AG08395 (cell line): ENCODE data around the gene AGAP1.

Source experiments
- DNase-seq: peaks from one replicate; pipeline ENCODE4 v3.0.0; 2012; ENCODE audit warnings: mixed read lengths, low spot score

AGAP1 gene

GRCh38 chr2:235811446-235812184 is 317.8 kb downstream of the AGAP1 start:
- no peak for DNase-seq

- DNase-seq = no peak
Observed at GRCh38 chr2:235812185-235812665, 318.4 kb downstream of the AGAP1 start.

GRCh38 chr2:235813398-235813797 is 319.6 kb downstream of the AGAP1 start:
- no peak for DNase-seq

DNA sequence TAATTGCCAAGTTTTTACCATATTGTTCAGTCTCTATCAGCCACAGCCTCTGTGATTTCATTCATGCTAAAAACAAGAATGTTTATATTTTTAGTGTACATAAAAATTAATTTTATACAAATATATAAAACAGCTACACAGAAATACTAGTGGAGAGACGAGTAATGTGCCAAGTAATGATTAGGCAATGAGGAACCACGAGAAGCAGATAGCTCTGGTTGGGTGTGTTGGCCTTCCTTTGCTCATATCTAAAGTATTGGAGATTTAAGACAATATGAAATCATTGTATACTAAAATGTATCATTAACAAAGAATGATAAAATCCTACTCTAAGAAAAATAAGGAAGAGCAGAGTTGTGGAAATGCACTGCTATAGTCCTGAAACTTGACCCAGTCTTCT is 326.7 kb downstream of the AGAP1 start:
- no peak for DNase-seq

DNA sequence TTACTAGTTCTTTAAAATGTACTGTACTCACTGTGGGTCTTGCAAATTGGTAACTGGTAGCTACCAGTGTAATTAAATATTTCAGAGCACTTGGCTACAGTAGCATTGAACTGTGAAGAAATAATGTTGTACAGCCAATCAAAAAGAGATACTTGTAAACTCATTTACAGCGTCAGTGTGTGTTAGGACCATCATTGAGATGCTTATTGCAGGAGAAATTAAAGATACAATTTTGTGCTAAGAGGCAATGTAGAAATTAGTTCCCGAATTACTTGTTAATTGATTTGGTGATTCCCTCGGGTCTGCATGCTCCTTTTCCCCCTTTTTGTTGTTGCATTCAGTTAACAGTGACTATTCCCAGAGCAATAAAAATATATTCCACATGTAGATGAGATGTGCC is 330.5 kb downstream of the AGAP1 start:
- DNase-seq = no peak

GRCh38 chr2:235825946-235826345 is 332.1 kb downstream of the AGAP1 start:
- DNase-seq = no peak

DNA sequence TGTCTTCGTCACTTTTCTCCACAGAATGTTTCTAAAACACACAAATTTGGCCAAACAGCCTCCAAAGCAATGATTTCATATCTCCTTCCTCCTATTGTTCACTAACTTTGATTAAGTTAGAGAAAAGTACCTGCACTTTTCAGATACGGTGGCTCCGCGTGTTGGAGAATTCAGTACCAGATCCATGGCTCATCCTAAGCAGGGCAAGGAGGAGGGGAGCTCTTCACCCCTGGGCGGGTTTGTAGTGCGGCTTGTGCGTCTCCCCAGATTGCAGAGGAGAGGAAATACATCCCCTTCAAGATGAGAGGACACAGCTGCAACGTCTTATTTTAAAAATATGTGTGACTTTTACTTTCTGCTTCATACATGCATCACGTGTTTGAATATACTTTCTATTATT is 333.0 kb downstream of the AGAP1 start:
- DNase-seq = no peak

GRCh38 chr2:235827585-235827992 is 333.7 kb downstream of the AGAP1 start:
- DNase-seq = no peak

- DNase-seq = no peak
Observed at GRCh38 chr2:235829726-235830125, 335.9 kb downstream of the AGAP1 start.

DNA sequence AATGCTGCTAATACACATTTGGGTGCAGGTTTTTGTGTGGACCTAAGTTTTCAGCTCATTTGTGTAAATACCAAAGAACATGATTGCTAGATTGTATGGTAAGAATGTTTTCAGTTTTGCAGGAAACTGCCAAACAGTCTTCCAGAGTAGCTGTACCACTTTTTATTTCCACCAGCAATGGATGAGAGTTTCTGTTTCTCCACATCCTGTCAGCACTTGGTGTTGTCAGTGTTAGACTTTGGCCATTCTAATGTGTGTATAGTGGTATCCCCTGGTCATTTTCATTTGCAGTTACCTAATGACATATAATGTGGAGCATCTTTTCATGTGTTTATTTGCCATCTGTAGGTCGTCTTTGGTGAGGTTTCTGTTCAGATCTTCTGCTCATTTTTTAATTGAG is 337.9 kb downstream of the AGAP1 start:
- DNase-seq = no peak

- DNase-seq = no peak
Observed at GRCh38 chr2:235832941-235833340, 339.1 kb downstream of the AGAP1 start.

DNA sequence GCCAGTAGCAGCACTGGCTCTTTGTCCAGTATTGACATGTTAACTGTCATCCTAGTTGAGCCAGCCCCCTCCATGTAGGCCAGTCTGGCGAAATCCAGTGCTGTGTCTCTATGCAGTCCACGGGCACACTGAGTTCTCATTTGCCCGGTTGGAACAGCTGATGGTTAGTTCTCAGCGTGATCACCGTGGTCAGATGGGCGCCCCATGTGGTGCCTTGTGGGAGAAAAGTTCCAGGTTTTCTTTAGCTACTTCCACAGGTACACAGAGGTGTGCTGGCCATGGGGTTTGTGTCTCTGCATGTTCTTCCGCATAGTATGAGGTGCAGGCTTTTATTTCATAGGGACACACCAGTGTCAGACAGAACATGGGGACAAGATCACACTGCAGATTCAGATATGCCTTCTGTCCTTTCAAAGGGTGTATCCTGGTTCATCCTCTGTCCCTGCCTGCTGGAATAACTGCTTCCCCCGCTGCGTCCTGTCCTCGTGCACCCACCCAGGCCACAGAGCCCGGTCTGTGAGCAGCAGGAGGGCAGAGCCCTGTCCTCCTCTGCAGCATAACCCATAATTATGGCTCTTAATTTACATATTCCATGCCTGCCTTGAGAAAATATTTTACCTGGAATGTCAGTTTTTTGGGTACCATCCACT is 340.3 kb downstream of the AGAP1 start:
- DNase-seq = no peak

DNA sequence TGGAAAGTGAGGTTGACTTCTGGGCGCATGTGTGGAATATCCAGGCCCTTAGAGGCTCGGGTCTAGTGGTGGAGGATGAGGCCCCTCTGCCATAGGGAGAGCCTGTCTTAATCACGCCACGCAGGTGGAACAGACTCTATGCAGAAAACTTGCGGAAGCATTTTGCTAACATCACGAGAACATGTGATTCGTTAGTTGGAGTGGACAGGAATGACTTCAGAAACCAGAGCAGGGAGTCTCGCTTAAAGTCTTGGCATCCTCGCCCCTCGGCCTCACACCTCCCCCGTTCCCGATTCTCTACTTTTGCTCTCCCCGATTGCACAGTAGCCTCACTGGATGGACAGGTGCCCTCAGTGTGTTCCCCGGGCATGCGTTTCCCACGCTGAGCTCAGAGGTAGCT is 340.9 kb downstream of the AGAP1 start:
- DNase-seq = no peak

DNA sequence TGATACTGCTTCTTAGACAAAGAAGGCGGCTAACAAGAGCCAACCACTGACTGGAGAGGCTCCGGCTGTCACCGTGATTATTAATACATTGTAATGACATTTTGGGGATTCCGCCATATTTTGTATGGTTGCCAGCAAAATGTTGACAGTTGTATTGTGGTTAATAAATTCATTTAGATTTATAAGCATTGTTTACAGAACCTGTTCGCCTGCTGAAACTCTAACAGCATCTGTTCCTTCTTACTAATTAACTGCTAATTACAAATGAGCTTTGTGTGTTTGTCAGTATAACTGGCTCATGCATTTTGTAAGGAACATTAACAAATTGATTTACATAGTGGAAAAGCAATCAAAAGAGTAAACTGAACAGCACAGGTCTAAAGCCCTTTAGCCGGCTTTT is 342.0 kb downstream of the AGAP1 start:
- no peak for DNase-seq

DNA sequence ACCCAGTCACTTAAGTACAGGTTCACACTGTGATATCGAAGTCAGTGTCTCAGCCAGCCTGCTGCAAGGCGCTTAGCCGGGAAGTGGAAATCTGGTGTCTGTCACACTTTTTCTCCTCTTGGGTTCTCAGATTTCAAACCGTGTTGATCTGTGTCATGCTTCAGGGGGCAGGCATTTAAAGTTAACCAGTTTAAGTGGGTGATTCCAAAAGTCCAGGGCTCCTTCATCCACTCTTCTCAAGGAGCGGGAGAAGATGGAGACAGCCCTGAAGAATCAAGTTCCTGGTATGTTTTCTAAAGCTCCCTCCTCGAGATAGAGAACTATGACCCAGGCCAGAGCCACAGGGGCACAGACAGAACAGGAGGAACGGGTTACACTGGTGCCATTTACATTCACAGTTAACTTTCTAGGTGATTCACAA is 342.7 kb downstream of the AGAP1 start:
- no peak for DNase-seq

- no peak for DNase-seq
Observed at GRCh38 chr2:235839226-235839625, 345.4 kb downstream of the AGAP1 start.

- no peak for DNase-seq
Observed at GRCh38 chr2:235839974-235840373, 346.1 kb downstream of the AGAP1 start.

DNA sequence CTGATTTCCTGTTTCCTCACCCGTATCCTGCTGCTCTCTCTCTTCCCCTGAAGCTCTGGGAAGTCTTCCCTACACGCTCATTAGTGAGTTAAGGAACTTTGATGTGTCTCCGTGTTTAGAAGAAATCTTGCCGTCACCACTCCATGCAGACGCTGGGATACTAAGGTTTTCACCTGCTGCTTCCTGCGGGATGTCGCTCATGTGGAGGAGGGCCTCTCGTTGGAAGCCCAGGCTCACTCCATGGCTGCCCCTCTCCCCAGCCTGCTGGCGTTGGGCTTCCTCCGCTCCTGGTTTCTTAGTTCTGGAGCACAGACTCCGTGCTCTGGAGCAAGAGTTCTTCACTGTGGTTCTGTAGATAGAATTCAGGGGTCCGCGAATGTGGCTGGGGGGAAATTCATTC is 348.0 kb downstream of the AGAP1 start:
- DNase-seq = no peak

- no peak for DNase-seq
Observed at GRCh38 chr2:235842941-235843340, 349.1 kb downstream of the AGAP1 start.

DNA sequence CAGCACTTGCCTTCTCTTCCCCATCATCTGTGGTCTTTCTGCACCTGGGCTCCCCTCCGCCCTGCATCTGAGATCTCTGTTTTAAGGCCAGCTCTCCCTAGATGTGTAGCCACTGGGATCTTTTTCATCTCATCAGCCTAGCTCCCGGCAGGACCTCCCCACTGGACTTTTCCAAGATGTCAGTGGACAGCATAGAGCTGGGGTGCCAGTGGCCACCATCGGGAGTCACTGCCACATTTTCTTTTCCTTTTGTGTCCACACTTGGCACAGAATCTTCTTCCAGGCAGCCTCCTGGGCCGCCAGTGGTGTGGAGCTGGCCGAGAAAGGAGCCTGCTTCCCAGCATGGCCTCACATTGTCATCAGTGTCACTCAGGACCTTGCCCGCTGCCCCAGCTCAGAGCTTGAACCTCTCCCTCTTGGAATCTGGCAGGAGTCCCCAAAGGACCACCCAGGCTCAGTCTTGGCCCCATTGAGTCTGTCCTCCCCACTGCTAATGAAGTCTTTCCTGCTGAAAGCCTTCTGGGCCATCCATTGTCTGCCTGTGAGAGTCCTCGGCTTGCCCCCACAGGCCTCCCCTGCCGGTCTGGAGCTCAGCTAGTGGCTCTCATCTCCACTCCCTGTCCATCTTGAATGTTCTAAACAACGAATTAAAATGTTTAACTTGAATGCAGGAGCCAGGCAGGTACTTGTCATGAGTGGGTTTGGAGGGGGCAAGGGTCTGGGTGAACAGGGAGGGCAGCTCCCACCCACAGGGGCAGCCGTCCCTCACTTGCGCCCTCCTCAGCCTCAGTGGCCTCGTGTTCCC is 349.9 kb downstream of the AGAP1 start:
- DNase-seq = no peak

GRCh38 chr2:235844561-235844960 is 350.7 kb downstream of the AGAP1 start:
- DNase-seq = no peak

DNA sequence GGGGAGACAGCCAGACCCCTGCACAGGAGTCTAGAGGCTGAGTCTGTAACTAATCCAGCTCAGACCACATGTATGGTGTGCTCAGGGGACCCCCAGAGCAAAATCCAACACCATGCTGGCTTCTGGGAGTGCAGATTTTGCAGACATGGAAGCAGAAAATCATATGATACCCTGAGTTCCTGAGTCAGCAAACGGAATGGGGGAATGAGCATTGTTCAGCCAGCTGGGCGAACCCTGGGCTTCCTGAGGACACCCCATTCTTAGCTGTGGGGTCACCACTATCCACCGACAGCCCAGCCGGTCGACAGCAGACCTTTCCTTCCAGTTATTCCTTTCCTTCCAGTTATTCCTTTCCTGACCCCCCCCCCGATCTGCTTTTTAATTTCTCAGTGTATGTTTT is 351.4 kb downstream of the AGAP1 start:
- no peak for DNase-seq

GRCh38 chr2:235847576-235847975 is 353.7 kb downstream of the AGAP1 start:
- no peak for DNase-seq
